CD4-positive, alpha-beta T cell treated with Interleukin-6 at 100 ng/mL for 8 hours (primary cell): ENCODE results near the gene IRS2.

ENCODE experiments used
- DNase-seq: peaks from one replicate; pipeline ENCODE4 v3.0.0-alpha.2; 2020; ENCODE audit warnings: mixed read lengths, low spot score

The IRS2 gene

GRCh38 chr13:109756778-109757177, 29.6 kb downstream of the IRS2 start:
- no peak for DNase-seq

- no peak for DNase-seq
Observed at GRCh38 chr13:109755997-109756396, 30.4 kb downstream of the IRS2 start.

- DNase-seq, result no peak
Observed at GRCh38 chr13:109755551-109755950, 30.8 kb downstream of the IRS2 start.

GRCh38 chr13:109751477-109751876, 34.9 kb downstream of the IRS2 start:
- DNase-seq, result no peak

GRCh38 chr13:109750221-109750775, 36.1 kb downstream of the IRS2 start:
- no peak for DNase-seq

GRCh38 chr13:109749365-109749764, 37.0 kb downstream of the IRS2 start:
- DNase-seq, result no peak

GRCh38 chr13:109748677-109749076, 37.7 kb downstream of the IRS2 start:
- DNase-seq, result no peak

GRCh38 chr13:109747524-109747923, 38.9 kb downstream of the IRS2 start:
- no peak for DNase-seq

DNA sequence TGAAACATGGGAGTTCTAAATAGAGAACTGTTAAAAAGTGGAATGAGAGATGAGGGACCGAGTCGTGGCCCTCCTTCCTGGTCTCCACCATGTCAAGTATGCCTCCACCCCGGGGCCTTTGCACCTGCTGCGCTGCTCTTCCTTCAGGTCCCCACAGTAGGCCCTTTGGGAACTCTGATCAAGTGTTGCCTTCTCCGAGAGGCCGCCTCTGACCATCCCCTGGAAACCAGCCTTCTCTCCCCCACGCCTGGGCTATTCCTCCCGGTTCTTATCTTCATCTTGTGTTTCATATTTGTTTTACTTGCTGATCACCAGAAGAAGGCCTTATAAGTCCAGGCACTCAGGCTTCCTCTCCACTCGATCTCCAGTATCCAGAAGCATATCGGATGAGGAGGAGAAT, 40.0 kb downstream of the IRS2 start:
- no peak for DNase-seq

GRCh38 chr13:109745702-109746101, 40.7 kb downstream of the IRS2 start:
- DNase-seq, result no peak

GRCh38 chr13:109745060-109745459, 41.3 kb downstream of the IRS2 start:
- DNase-seq, result no peak

DNA sequence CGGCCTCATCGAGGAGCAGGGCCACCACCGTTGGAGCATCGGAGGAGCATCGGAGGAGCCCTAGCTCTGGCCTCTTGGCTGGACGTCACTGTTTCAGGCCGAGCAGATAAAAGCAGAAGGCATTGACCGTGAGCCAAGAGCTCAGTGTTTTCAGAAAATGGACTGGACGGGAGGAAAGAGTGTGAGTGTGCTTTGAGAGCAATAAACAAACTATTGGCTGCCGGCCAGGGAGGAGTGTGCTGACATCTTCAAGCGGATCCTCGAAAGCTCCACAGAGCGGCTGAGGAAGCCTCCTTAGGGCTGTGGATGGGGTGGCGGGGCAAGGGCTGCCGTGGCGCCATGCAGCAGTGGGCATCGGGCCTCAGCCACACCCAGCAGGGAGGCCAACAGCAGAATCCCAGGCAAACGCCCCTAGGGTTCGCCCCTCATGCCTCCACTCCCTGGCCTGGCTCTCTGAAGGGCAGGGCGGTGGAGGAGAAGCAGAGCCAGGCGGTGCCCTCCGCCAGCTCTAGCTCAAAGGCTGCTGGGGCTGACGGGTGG, 41.8 kb downstream of the IRS2 start:
- DNase-seq, result no peak

DNA sequence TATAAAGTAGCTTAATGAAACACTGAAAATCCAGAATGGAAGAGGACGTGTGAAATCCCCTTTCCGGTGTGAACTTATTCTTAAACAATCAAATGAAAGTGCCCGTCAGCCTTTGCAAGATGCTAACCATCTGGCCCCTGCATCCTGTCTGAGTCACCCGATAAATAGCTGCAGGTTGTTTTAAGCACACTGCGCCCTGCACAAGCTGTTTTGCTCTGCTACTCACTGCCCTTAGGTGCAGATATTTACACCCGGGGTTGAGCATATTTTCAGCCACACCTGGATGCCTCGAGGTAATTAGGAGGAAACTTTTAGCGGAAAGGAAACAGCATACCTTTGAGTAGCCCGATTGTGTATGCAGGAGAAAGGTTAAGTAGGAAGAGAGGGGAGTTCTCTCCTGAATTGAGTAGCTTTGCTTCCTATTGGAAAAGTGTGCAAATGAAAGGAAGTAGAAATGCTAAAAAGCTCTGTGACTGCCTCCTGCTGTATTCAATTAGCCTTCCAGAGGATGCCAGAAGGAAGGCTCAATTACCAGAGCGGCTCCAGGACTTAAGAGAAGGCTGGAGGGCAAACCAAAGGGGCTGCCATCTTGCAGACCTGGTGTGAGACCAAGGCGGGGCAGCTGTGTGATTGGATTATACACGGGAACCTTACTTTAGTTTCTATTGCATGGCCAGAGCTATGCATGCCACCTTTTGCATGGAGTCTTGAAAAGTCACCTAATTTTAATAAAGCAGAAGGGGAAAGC, 42.5 kb downstream of the IRS2 start:
- DNase-seq, result peak; percentile 10

GRCh38 chr13:109741966-109742365, 44.4 kb downstream of the IRS2 start:
- DNase-seq, result no peak

- DNase-seq, result no peak
Observed at GRCh38 chr13:109740721-109741120, 45.7 kb downstream of the IRS2 start.

- no peak for DNase-seq
Observed at GRCh38 chr13:109740121-109740520, 46.3 kb downstream of the IRS2 start.

GRCh38 chr13:109738298-109738746, 48.1 kb downstream of the IRS2 start:
- DNase-seq, result no peak

- no peak for DNase-seq
Observed at GRCh38 chr13:109737606-109738005, 48.8 kb downstream of the IRS2 start.

- DNase-seq, result no peak
Observed at GRCh38 chr13:109737046-109737573, 49.3 kb downstream of the IRS2 start.

DNA sequence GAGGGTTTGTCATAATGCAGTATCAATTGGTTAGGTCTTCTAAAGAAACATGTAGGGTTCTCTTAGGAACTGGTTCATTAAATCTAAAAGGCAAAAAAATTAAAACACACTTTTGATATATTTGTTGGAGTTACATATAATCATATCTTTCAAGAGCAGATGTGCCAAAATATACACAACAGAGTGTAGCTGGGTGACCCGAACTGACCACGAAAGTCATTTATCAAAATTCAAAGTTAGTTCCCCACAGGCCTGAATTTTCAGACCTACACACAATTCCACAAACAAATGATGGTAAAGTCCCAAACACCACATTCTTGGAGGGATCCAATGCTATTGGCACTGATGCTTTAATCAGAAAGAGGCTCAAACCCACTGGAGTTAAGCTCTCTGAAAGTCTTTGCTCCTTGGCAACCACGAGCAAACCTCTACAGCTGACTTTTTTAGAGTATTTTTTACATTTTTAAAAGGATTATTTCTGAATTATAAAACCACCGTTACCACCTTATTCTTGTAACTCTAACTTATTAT, 50.9 kb downstream of the IRS2 start:
- DNase-seq, result no peak

GRCh38 chr13:109734002-109734785, 52.2 kb downstream of the IRS2 start:
- no peak for DNase-seq

- DNase-seq, result no peak
Observed at GRCh38 chr13:109733550-109733949, 52.8 kb downstream of the IRS2 start.
